Brain microvascular endothelial cell (primary cell): ENCODE results near the gene ZNF26.
A peak's percentile ranks its signal among the peaks of the same experiment; 100 is the strongest.

Source experiments
- DNase-seq: peaks from one replicate; pipeline ENCODE4 v3.0.0-alpha.2; 2020
- H3K27ac ChIP-seq: fragments of 250-450 bp; sonication (Bioruptor Pico); 2 replicates; pipeline ENCODE4 v1.5.1; 2020; ENCODE audit warnings: mild to moderate bottlenecking, moderate library complexity
- H3K27me3 ChIP-seq: fragments of 250-450 bp; sonication (Bioruptor Pico); replicated peaks from 2 replicates; pipeline ENCODE4 v1.5.1; 2020; ENCODE audit warnings: mild to moderate bottlenecking
- H3K36me3 ChIP-seq: fragments of 250-450 bp; sonication (Bioruptor Pico); replicated peaks from 2 replicates; pipeline ENCODE4 v1.5.1; 2020; ENCODE audit warnings: mild to moderate bottlenecking
- H3K4me3 ChIP-seq: 2 replicates; pipeline ENCODE4 v1.5.1; 2011; ENCODE audit warnings: low read depth, mild to moderate bottlenecking, control low read depth, low read length, moderate library complexity
- CTCF ChIP-seq: IDR thresholded peaks from 2 replicates; pipeline ENCODE4 v1.5.1; 2011; ENCODE audit warnings: low read depth, mild to moderate bottlenecking, moderate library complexity, low read length, control low read depth, inconsistent platforms; ENCODE audit errors: missing control alignments
- in situ Hi-C: cut with HindIII; loops from 2 replicates; pipeline ENCODE4 v1.10.0; 2017; ENCODE audit warnings: low sequenced_read_pairs, low pct_ligation_motif_present

The ZNF26 gene

GRCh38 chr12:132950844-132951535 is 35.2 kb upstream of the ZNF26 start:
- no peaks in the 10 kb centered on the region for H3K27me3 ChIP-seq
- DNase-seq: no peak
- no peak overlapping the region for H3K4me3 ChIP-seq
- no peak overlapping the region for H3K27ac ChIP-seq
- H3K36me3 ChIP-seq: peaks cover 15% of the 10 kb centered on the region
- in situ Hi-C loops: no loop called here
- no peak for TF ChIP-seq CTCF

- in situ Hi-C loops: no loop called here
- no peak for DNase-seq
- Histone ChIP-seq H3K27ac (no peak overlapping the region), H3K4me3 (no peak overlapping the region), H3K27me3 (no peaks in the 10 kb centered on the region), H3K36me3 (peaks cover 12% of the 10 kb centered on the region)
- no peak for TF ChIP-seq CTCF
These were observed 34.5 kb upstream of the ZNF26 start for GRCh38 chr12:132951649-132952048.

GRCh38 chr12:132952371-132953162 is 33.6 kb upstream of the ZNF26 start:
- no peak for DNase-seq
- Histone ChIP-seq H3K4me3 (no peak overlapping the region), H3K27me3 (no peaks in the 10 kb centered on the region), H3K27ac (no peak overlapping the region), H3K36me3 (peaks cover 9% of the 10 kb centered on the region)
- in situ Hi-C loops: no loop called here
- TF ChIP-seq CTCF: no peak

GRCh38 chr12:132953163-132953425 is 33.1 kb upstream of the ZNF26 start:
- Histone ChIP-seq H3K27ac (no peak overlapping the region), H3K27me3 (no peaks in the 10 kb centered on the region), H3K36me3 (peaks cover 6% of the 10 kb centered on the region), H3K4me3 (no peak overlapping the region)
- in situ Hi-C loops: no loop called here
- TF ChIP-seq CTCF: no peak
- no peak for DNase-seq

GRCh38 chr12:132953771-132954170 is 32.4 kb upstream of the ZNF26 start:
- no peaks in the 10 kb centered on the region for H3K27me3 ChIP-seq
- in situ Hi-C loops: no loop called here
- no peak overlapping the region for H3K27ac ChIP-seq
- TF ChIP-seq CTCF: no peak
- peaks cover 4% of the 10 kb centered on the region for H3K36me3 ChIP-seq
- DNase-seq: no peak
- no peak overlapping the region for H3K4me3 ChIP-seq

GRCh38 chr12:132954471-132955048 is 31.6 kb upstream of the ZNF26 start:
- Histone ChIP-seq H3K27me3 (no peaks in the 10 kb centered on the region), H3K27ac (peak overlapping the region; percentile 94), H3K4me3 (peak overlapping the region; percentile 85), H3K36me3 (peaks cover 2% of the 10 kb centered on the region)
- TF ChIP-seq CTCF: no peak
- DNase-seq: no peak
- in situ Hi-C loops: no loop called here
